Inflammatory macrophage (primary cell): ENCODE measurements around the gene CLEC18B.
A peak's percentile ranks its signal among the peaks of the same experiment; 100 is the strongest.
"Not testable (repeated sequence)": the region's sequence is repeated elsewhere in the genome, so short reads cannot be mapped to it uniquely, and the experiment has no call there.

Experiments used
- DNase-seq, 2 donors: peaks; one replicate each; pipeline ENCODE4 v3.0.0-alpha.2; 2020 to 2022

CLEC18B gene

DNA sequence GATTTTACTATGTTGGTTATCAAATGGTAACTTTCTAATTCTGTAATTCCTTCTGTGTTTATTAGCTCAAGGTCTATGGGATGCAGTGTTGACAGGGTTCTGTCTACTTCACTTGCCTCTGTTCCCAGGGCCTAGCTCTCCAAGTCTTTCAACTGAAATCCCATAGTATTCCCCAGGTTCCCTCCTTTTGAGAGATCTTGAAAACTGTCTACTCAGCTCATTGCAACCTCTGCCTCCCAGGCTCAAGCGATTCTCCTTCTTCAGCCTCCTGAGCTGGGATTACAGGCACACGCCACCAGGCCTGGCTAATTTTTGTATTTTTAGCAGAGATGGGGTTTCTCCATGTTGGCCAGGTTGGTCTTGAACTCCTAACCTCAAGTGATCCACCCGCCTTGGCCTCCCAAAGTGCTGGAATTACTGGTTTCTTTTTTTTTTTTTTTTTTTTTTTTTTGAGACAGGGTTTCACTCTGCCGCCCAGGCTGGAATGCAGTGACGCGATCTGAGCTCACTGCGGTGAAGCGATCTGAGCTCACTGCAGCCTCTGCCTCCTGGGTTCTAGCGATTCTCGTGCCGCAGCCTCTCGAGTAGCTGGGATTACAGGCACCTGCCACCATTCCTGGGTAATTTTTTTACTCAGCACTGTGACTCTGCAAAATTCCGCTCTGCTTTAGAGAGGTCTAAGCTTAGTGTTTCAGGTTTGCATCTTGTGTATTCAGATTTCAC lies 22.5 kb upstream of the CLEC18B start:
- DNase-seq = not testable (repeated sequence)

- peak; percentile 62 to 66 for DNase-seq
Observed at GRCh38 chr16:74439685-74440084, 18.4 kb upstream of the CLEC18B start.

- no peak for DNase-seq
Observed at GRCh38 chr16:74438492-74438979, 17.3 kb upstream of the CLEC18B start.

DNA sequence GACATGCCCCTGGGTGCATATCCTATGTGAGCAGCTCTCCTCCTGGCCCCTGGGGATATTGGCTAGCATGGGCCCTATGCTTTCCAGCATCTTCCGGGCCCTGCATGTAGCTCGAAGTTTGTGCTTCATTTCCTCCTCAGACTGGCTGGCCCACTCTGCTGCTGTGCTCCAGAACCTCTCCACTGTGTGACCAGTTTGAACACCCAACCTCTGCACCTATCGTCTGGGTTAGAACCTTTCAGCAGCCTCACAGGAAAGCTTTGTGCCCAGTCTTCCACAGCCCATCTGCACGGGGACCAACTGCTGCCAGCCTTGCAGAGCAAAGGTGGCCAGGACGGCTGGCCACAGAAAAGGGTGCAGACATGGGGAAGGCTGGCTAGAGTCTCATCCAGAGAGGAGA lies 10.2 kb upstream of the CLEC18B start:
- DNase-seq = no peak

DNA sequence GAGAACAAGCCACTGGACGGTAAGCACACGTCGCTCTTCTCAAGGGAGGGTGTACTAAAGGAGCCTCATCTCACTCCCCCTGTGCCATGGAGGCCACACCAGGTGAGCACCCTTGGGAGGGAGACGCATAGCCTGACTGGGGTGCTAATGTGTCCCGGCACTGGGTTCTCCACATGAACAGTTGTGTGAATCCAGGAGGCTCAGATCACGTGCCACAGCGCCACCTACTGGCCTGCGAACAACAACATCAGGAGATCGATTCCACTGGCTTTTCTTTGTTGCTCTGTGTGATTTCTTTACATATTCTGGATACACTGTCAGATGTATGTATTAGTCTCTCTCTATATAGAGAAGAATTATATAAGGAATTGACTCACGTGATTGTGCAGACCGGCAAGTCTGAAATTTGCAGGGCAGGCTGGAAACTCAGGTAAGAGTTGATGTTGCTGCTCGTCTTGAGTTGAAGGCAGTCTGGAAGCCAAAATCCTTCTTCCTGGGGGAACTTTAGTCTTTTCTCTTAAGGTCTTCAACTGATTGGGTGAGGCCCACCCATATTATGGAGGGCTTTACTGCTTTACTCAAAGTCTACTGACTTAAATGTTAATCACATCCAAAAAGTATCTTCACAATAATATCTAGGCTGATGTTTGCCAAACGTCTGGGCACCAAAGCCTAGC lies 8.9 kb upstream of the CLEC18B start:
- DNase-seq = peak; percentile 27 to 41

- not testable (repeated sequence) for DNase-seq
Observed at GRCh38 chr16:74428493-74428892, 7.2 kb upstream of the CLEC18B start.

DNA sequence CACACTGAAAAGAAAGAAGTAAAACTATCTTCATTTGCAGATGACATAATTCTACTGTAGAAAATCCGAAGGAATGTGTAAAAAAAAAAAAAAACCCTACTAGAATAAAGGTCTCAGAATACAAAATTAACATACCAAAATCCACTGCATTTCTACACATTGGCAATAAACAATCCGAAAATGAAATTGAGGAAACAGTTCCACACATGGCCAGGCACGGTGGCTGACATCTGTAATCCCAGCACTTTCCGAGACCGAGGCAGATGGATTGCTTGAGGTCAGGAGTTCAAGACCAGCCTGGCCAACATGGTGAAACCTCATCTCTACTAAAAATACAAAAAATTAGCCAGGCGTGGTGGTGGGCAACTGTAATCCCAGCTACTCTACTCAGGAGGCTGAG lies 4.5 kb upstream of the CLEC18B start:
- not testable (repeated sequence) for DNase-seq

DNA sequence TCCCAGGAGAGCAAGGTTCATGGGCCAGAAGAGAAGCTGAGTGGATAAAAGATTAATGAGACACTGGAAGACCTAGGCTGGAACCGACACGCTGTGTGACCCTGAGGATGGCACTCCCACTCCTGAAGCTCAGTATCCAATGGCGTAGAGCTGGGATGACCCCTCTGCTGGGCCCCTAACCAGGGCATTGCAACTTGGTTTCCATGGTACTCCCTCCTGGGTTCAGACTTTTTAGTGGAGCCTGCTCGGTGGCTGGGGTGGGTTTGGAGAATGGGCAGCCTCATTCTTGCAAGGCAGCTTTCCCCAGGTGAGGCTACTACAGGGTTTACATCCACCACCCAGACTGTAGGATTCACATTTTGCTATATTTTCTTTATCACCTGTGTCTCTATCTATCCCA lies 2.4 kb upstream of the CLEC18B start:
- DNase-seq = not testable (repeated sequence)

DNA sequence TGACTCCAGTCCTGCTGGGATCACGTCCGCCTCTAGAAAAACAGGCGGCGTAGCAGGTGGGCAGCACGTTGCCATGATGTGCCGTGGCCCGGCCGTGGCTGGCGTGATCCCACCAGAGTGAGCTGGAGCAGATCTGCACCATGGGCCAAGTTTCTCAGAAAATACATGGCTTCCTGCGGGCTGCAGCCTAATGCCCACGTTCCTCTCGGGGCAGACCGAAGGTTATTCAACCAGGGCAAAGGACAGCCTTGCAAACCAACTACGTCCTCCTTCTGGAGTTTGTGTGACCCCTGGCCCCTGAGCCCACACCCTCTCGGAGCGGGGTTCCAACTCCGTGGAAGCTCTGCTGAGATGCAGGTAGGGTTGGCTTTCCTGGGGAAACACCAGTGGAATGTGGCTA lies 808 bp upstream of the CLEC18B start:
- DNase-seq = not testable (repeated sequence)

GRCh38 chr16:74421482-74421785 lies 156 bp upstream of the CLEC18B start:
- not testable (repeated sequence) for DNase-seq

GRCh38 chr16:74419811-74420210 lies 1.5 kb downstream of the CLEC18B start:
- not testable (repeated sequence) for DNase-seq

GRCh38 chr16:74417897-74418296 lies 3.4 kb downstream of the CLEC18B start:
- DNase-seq = not testable (repeated sequence)

GRCh38 chr16:74413920-74414319 lies 7.4 kb downstream of the CLEC18B start:
- DNase-seq = not testable (repeated sequence)

- not testable (repeated sequence) for DNase-seq
Observed at GRCh38 chr16:74413485-74413884, 7.8 kb downstream of the CLEC18B start.

GRCh38 chr16:74412775-74413390 lies 8.4 kb downstream of the CLEC18B start:
- not testable (repeated sequence) for DNase-seq

GRCh38 chr16:74412138-74412774 lies 9.0 kb downstream of the CLEC18B start:
- DNase-seq = not testable (repeated sequence)

DNA sequence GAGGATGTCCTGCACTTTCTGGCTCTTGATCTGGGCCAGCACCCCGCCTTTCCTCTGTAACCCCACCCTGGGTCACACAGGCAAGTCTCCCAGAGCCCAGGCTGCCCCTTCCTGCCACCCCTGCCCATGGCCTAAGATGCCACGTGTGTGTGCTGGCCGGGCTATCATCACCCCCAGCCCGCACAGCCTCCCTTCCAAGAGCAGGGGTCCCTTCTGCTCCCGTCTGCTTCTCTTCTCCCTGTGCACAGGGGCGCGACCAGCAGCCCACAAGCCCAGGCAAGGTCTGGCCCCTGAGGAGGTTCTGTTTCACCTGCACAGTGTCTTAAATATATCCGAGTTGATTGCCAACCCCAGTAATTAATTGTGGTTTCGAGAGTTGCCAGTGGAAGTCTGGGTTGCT lies 10.3 kb downstream of the CLEC18B start:
- not testable (repeated sequence) for DNase-seq

- DNase-seq = not testable (repeated sequence)
Observed at GRCh38 chr16:74410057-74410957, 11.0 kb downstream of the CLEC18B start.

GRCh38 chr16:74409185-74409981 lies 11.9 kb downstream of the CLEC18B start:
- not testable (repeated sequence) for DNase-seq

DNA sequence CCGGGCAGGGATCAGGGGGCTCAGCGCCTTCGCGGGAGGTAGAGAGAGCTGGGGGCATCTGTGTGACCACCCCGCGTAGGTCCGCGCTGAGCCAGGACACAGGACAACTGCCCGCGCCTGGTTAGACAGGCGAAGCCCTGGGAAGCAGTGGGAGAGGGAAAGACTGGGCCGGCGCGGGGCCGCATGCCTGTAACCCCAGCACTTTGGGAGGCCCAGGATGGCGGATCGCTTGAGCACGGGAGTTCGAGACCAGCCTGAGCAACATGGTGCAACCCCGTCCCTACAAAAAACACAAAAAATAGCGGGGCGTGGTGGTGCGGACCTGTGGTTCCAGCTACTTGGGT lies 13.9 kb downstream of the CLEC18B start:
- peak in 1 of 2 donors; percentile 1 for DNase-seq
